NCI-H82 treated with DMSO at 0.1 percent for 48 hours (cell line): ENCODE results near the gene ABI3.
"Not testable (repeated sequence)": the region's sequence is repeated elsewhere in the genome, so short reads cannot be mapped to it uniquely, and the experiment has no call there.

Experiments used
- DNase-seq: peaks from one replicate; lab custom pipeline; 2025; ENCODE audit not compliant: unreplicated experiment; lab: John Stamatoyannopoulos, UW

Gene ABI3

GRCh38 chr17:49249890-49250522 is 39.5 kb downstream of the ABI3 start:
- DNase-seq: no peak

GRCh38 chr17:49252148-49252695 is 41.7 kb downstream of the ABI3 start:
- no peak for DNase-seq

DNA sequence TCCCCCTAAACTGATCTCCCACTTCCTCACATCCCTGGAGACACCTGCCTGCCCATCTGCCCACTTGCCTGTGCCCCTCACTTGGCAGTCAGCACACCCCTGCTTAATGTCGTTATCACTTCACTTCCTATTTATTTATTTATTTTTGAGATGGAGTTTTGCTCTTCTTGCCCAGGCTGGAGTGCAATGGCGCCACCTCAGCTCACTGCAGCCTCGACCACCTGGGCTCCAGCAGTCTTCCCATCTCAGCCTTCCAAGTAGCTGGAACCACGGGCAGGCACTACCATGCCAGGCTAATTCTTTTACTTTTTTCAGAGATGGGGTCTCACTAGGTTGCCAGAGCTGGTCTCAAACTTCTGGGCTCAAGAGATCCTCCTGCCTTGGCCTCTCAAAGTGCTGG is 43.6 kb downstream of the ABI3 start:
- no peak for DNase-seq

DNA sequence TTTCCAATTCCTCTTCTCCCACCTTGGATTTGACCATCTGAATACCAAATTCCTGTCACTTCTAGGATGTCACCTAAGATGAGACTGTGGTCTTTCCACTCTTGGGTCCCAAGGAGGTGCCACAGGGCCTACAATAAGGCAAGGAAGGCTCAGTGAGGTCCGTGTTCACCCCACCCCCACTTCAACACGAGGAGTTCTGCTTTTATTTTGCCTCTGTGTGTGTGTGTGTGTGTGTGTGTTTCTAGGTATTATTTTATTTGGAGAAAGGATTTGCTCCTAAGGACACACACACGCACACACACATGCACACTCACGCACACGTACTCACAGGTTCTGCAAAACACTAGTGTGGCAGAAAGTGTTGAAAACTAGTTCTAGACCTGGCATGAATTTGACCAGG is 44.6 kb downstream of the ABI3 start:
- no peak for DNase-seq

- no peak for DNase-seq
These were observed 47.9 kb downstream of the ABI3 start for GRCh38 chr17:49258394-49258793.

- no peak for DNase-seq
These were observed 49.1 kb downstream of the ABI3 start for GRCh38 chr17:49259663-49260010.

- no peak for DNase-seq
These were observed 49.7 kb downstream of the ABI3 start for GRCh38 chr17:49260011-49260816.

DNA sequence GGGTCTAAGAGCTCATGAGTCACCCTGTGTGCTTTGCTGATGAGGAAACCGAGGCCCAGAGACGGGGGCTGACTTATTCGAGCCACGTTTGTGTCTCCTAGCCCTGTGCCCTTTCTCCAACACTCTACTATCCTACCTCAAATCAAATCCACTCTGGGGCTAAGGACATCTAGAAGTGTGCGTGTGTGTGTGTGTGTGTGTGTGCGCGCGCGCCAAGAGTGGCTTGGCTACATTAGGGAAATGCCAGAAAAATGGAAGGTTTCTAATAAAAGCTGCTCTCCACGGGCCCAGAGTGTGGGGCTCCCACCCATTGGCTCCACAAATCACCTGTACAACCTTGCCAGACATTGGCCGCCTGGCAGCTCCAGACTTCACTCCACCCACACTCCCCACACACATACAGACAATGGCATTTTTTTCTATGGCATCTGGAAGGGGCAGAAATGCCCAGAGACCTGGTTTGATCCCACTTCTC is 50.3 kb downstream of the ABI3 start:
- DNase-seq: no peak

GRCh38 chr17:49261540-49261939 is 51.0 kb downstream of the ABI3 start:
- not testable (repeated sequence) for DNase-seq

DNA sequence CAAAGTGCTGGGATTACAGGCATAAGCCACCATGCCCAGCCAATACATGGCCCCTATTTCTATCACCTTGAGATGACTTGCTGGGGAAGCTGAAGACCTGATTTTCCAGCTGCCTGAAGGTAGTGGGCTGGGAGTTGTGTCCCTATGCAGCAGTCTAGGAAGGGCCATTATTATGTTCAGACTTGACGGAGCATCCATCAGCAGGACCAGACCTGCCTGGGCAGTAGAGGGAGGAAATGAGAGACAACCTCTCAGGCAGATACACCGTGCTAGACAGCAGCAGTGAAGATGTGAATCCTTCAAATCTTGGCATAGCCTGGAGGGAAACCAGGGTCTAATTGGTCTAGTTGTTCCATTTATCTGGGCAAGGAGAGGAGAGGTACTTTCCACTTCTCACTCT is 55.7 kb downstream of the ABI3 start:
- no peak for DNase-seq

DNA sequence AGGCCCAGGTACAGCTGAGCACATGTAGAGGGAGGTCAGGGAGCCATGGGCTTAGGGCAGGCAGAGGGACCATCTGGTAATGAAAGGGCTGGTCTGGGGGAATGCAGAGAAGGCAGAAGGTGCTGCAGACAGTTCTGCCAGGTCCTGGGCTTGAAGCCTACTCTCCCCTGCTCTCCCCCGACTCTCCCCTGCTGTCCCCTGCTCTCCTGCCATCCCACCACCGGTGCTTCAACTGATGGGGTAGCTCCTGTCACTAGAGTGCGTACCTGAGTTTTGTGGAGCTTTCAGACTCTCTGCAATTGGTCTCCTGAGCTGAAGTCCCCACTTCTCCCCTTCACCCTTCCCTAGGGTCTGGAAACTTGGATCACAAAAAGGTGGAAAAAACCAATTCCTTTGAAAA is 57.4 kb downstream of the ABI3 start:
- DNase-seq: no peak

GRCh38 chr17:49269356-49269755 is 58.8 kb downstream of the ABI3 start:
- no peak for DNase-seq
